ENCODE data around the gene POU2F2.

GRCh38 chr19:42121036-42121621, 11.1 kb downstream of the POU2F2 start:
- TF ChIP-seq, protein P1, sequence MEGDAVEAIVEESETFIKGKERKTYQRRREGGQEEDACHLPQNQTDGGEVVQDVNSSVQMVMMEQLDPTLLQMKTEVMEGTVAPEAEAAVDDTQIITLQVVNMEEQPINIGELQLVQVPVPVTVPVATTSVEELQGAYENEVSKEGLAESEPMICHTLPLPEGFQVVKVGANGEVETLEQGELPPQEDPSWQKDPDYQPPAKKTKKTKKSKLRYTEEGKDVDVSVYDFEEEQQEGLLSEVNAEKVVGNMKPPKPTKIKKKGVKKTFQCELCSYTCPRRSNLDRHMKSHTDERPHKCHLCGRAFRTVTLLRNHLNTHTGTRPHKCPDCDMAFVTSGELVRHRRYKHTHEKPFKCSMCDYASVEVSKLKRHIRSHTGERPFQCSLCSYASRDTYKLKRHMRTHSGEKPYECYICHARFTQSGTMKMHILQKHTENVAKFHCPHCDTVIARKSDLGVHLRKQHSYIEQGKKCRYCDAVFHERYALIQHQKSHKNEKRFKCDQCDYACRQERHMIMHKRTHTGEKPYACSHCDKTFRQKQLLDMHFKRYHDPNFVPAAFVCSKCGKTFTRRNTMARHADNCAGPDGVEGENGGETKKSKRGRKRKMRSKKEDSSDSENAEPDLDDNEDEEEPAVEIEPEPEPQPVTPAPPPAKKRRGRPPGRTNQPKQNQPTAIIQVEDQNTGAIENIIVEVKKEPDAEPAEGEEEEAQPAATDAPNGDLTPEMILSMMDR (IDR thresholded peaks at IDR 0.05): no peak
- TF ChIP-seq, protein P2, sequence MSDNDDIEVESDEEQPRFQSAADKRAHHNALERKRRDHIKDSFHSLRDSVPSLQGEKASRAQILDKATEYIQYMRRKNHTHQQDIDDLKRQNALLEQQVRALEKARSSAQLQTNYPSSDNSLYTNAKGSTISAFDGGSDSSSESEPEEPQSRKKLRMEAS (IDR thresholded peaks at IDR 0.05; ENCODE audit: low read depth): no peak
- TF ChIP-seq YY1 (IDR thresholded peaks at IDR 0.05; ENCODE audit: low read depth): no peak
- TF ChIP-seq JUND (IDR thresholded peaks at IDR 0.05): no peak
- no peak for TF ChIP-seq PBX3 (IDR thresholded peaks at IDR 0.05)
- TF ChIP-seq MEF2A (IDR thresholded peaks at IDR 0.05; ENCODE audit: borderline replicate concordance, low read depth): no peak
- no peak for TF ChIP-seq POLR2AphosphoS5 (IDR thresholded peaks at IDR 0.05; ENCODE audit: low read depth, low read length)
- TF ChIP-seq RAD21 (IDR thresholded peaks at IDR 0.05; ENCODE audit: low read length): no peak
- no peak for TF ChIP-seq TAF1 (IDR thresholded peaks at IDR 0.05; ENCODE audit: borderline replicate concordance, low read depth, low read length)

All from SK-N-SH (cell line).